Keratinocyte (primary cell): ENCODE data around the gene PPARGC1A. TPM values are rescaled to one million over a fixed set of nuclear protein-coding genes. Genes with fewer than 3 reads are reported as not detected.

Experiments
- DNase-seq: peaks from one replicate; pipeline ENCODE4 v3.0.0-alpha.2; 2011; ENCODE audit warnings: low read depth, missing footprints, low spot score
- FAIRE-seq: peaks from 2 replicates; lab custom pipeline; 2011; peaks lifted over from hg19 to GRCh38; lab: Jason Lieb, UNC
- H2AFZ ChIP-seq: 2 replicates; pipeline ENCODE4 v1.6.0; 2012; ENCODE audit warnings: low read length, control low read depth, inconsistent platforms; ENCODE audit not compliant: control insufficient read depth
- H3K27ac ChIP-seq: 2 replicates; pipeline ENCODE4 v1.5.1; 2011; ENCODE audit warnings: low read length; ENCODE audit not compliant: control insufficient read depth, insufficient read depth
- H3K27me3 ChIP-seq: 3 replicates; pipeline ENCODE4 v1.6.0; 2011; ENCODE audit warnings: low read length; ENCODE audit not compliant: control insufficient read depth, insufficient read depth; ENCODE audit errors: extremely low read depth
- H3K36me3 ChIP-seq, 2 experiments: 2 replicates in 1 of 2; 3 replicates in 1 of 2; pipeline ENCODE4 v1.5.1; 2011; ENCODE audit warnings: low read length in 2 of 2, mild to moderate bottlenecking in 1 of 2; ENCODE audit not compliant: control insufficient read depth in 2 of 2, insufficient read depth in 2 of 2; ENCODE audit errors: extremely low read depth in 1 of 2
- H3K4me1 ChIP-seq: 3 replicates; pipeline ENCODE4 v1.5.1; 2011; ENCODE audit warnings: low read length; ENCODE audit not compliant: control insufficient read depth, insufficient read depth; ENCODE audit errors: extremely low read depth
- H3K4me2 ChIP-seq: 3 replicates; pipeline ENCODE4 v1.6.0; 2011; ENCODE audit warnings: low read depth, low read length; ENCODE audit not compliant: control insufficient read depth, insufficient read depth; ENCODE audit errors: extremely low read depth
- H3K4me3 ChIP-seq, 3 experiments: fragments of 200-600 bp in 1 of 3; sonication (generic) in 1 of 3; 2 replicates in 2 of 3; 3 replicates in 1 of 3; pipeline ENCODE4 v1.5.1; 2011 to 2016; ENCODE audit warnings: low read length in 3 of 3, mild to moderate bottlenecking in 3 of 3, control low read depth in 2 of 3, inconsistent platforms in 1 of 3, low read depth in 1 of 3, mixed read lengths in 1 of 3, mixed run types in 1 of 3, moderate library complexity in 1 of 3; ENCODE audit not compliant: control insufficient read depth in 2 of 3, insufficient read depth in 2 of 3; ENCODE audit errors: extremely low read depth in 1 of 3
- H3K79me2 ChIP-seq: 2 replicates; pipeline ENCODE4 v1.6.0; 2012; ENCODE audit warnings: low read length; ENCODE audit not compliant: control insufficient read depth, insufficient read depth
- H3K9ac ChIP-seq: 3 replicates; pipeline ENCODE4 v1.6.0; 2011; ENCODE audit warnings: low read length; ENCODE audit not compliant: control insufficient read depth, insufficient read depth; ENCODE audit errors: extremely low read depth
- H3K9me1 ChIP-seq: 3 replicates; pipeline ENCODE4 v1.6.0; 2011; ENCODE audit warnings: low read length; ENCODE audit not compliant: control insufficient read depth, insufficient read depth; ENCODE audit errors: extremely low read depth
- H3K9me3 ChIP-seq: 2 replicates; pipeline ENCODE4 v1.5.1; 2012; ENCODE audit warnings: low read depth, low read length; ENCODE audit not compliant: control insufficient read depth
- H4K20me1 ChIP-seq: 3 replicates; pipeline ENCODE4 v1.6.0; 2011; ENCODE audit warnings: low read length; ENCODE audit not compliant: control insufficient read depth, insufficient read depth; ENCODE audit errors: extremely low read depth
- CTCF ChIP-seq, 3 experiments: IDR thresholded peaks in 1 of 3; conservative IDR thresholded peaks in 1 of 3; optimal IDR thresholded peaks in 1 of 3; 2 replicates in 2 of 3; 3 replicates in 1 of 3; pipeline versions ENCODE3 to v1.5.1; 2011; ENCODE audit warnings: low read length in 3 of 3, mild to moderate bottlenecking in 3 of 3, moderate library complexity in 2 of 3, control low read depth in 1 of 3, inconsistent platforms in 1 of 3; ENCODE audit not compliant: insufficient read depth in 2 of 3; ENCODE audit errors: extremely low read depth in 1 of 3
- EZH2 ChIP-seq: IDR thresholded peaks from one replicate; pipeline ENCODE4 v1.6.1; 2012; ENCODE audit warnings: inconsistent platforms, mild to moderate bottlenecking, low read length, moderate library complexity
- dilution Hi-C: fragments of 300-500 bp; cut with MboI; formaldehyde crosslinking; loops from one replicate; pipeline ENCODE4 v1.7.0; 2020; ENCODE audit warnings: low sequenced_read_pairs; ENCODE audit not compliant: extremely low pct_ligation_motif_present
- polyA plus RNA-seq, 5 experiments: library from polyadenylated mRNA; depleted of rRNA in 3 of 5; stranded (reverse) in 3 of 5; stranded (forward) in 1 of 5; unstranded in 1 of 5; fragments of >200 nt; gene quantifications; 1 replicate in 1 of 5; 2 replicates in 3 of 5; 3 replicates in 1 of 5; pipeline versions ENCODE4 v1.2.1 to v1.2.3, GENCODE V29; 2011 to 2012; ENCODE audit warnings: missing spikeins in 2 of 5, low read depth in 1 of 5, low replicate concordance in 1 of 5

The PPARGC1A gene
- polyA plus RNA-seq, 1 donor (not counting 4 experiments of a cell fraction or from before 2014, with no cell fraction given) = 0.18 TPM

DNA sequence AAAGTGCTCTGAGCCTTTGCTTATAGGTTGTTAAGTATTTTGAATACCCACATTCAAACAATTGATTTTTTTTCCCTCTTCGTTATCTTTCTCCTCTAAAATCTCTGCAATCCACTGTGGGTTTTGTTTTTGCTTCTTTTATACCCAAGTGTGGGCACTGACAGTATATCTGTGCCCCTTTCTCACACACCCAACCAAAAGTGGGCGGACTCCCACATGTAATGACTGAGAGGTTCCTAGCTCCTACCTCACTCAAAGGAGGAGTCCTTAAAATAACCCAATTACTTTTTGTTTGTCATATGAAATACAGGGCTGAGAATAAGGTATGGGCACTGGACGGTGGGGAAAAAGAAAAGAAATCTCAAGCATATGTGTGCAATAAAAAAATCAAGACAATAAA lies 51.7 kb downstream of the PPARGC1A start:
- Histone ChIP-seq H3K79me2 (no peaks in the 10 kb centered on the region), H4K20me1 (no peaks in the 10 kb centered on the region), H3K27ac (no peak overlapping the region), H3K27me3 (no peaks in the 10 kb centered on the region), H3K4me3 (no peak overlapping the region), H3K9ac (no peak overlapping the region), H3K9me1 (no peaks in the 10 kb centered on the region), H3K36me3 (no peaks in the 10 kb centered on the region), H3K9me3 (no peaks in the 10 kb centered on the region), H3K4me2 (no peak overlapping the region), H3K4me1 (no peaks in the 10 kb centered on the region), H2AFZ (no peak overlapping the region)
- TF ChIP-seq CTCF (optimal IDR thresholded peaks at IDR 0.05 in 1 of 3, IDR thresholded peaks at IDR 0.05 in 1 of 3, conservative IDR thresholded peaks at IDR 0.05 in 1 of 3; ENCODE audit: extremely low read depth in 1 of 3, insufficient read depth in 2 of 3, low read length in 3 of 3) (no peak), EZH2 (no peak)
- FAIRE-seq (no peak), DNase-seq (no peak)
- dilution Hi-C loops = no loop called here

GRCh38 chr4:23837371-23837770 lies 52.5 kb downstream of the PPARGC1A start:
- Histone ChIP-seq H4K20me1 (no peaks in the 10 kb centered on the region), H3K4me3 (no peak overlapping the region), H3K9ac (no peak overlapping the region), H3K9me3 (no peaks in the 10 kb centered on the region), H3K9me1 (no peaks in the 10 kb centered on the region), H3K4me1 (no peaks in the 10 kb centered on the region), H3K36me3 (no peaks in the 10 kb centered on the region), H3K27me3 (no peaks in the 10 kb centered on the region), H2AFZ (no peak overlapping the region), H3K79me2 (no peaks in the 10 kb centered on the region), H3K27ac (no peak overlapping the region), H3K4me2 (no peak overlapping the region)
- dilution Hi-C loops = no loop called here
- no peak for TF ChIP-seq CTCF (optimal IDR thresholded peaks at IDR 0.05 in 1 of 3, IDR thresholded peaks at IDR 0.05 in 1 of 3, conservative IDR thresholded peaks at IDR 0.05 in 1 of 3; ENCODE audit: extremely low read depth in 1 of 3, insufficient read depth in 2 of 3, low read length in 3 of 3)
- no peak for FAIRE-seq
- DNase-seq = no peak
